Tibial artery (tissue), 4 donors: ENCODE measurements around the gene MSGN1.

Experiments
- DNase-seq, 2 donors: peaks; one replicate each; pipeline ENCODE4 v3.0.0-alpha.2; 2019
- H3K27ac ChIP-seq, 2 donors: fragments of 200-600 bp; sonication (generic) in 1 of 2; 1 replicate in 1 of 2; 2 replicates in 1 of 2; pipeline ENCODE4 v1.5.1; 2018 to 2019; ENCODE audit warnings: mild to moderate bottlenecking in 1 of 2
- H3K27me3 ChIP-seq, 2 donors: fragments of 200-600 bp; sonication (generic) in 1 of 2; one replicate each; pipeline versions ENCODE4 v1.5.1 to v1.6.0; 2016 to 2019
- H3K36me3 ChIP-seq, 3 donors: fragments of 200-600 bp; sonication (generic) in 2 of 3; one replicate each; pipeline ENCODE4 v1.5.1; 2016 to 2019; ENCODE audit warnings: mild to moderate bottlenecking in 2 of 3
- H3K4me1 ChIP-seq, 4 donors: fragments of 200-600 bp; sonication (generic) in 2 of 4; 1 replicate in 3 of 4; 2 replicates in 1 of 4; pipeline ENCODE4 v1.5.1; 2016 to 2019
- H3K4me3 ChIP-seq, 2 donors: fragments of 200-600 bp; sonication (generic) in 1 of 2; 1 replicate in 1 of 2; 2 replicates in 1 of 2; pipeline ENCODE4 v1.5.1; 2018 to 2019; ENCODE audit warnings: mild to moderate bottlenecking in 2 of 2
- H3K9me3 ChIP-seq, 3 donors: fragments of 200-600 bp; sonication (generic) in 1 of 3; one replicate each; pipeline ENCODE4 v1.5.1; 2016 to 2019
- intact Hi-C: fragments of 100-400 bp; cut with DNase I; formaldehyde crosslinking; loops from one replicate; pipeline ENCODE4 v1.15.0; 2023; ENCODE audit warnings: low total_unique reads
- TF ChIP-seq, protein P1 (sequence below), 2 experiments: fragments of 200-600 bp in 1 of 2; fragments of 450-650 bp in 1 of 2; IDR thresholded peaks; one replicate each; pipeline ENCODE4 v1.5.1; 2017 to 2019; ENCODE audit warnings: antibody characterized with exemption in 2 of 2, mild to moderate bottlenecking in 1 of 2, moderate library complexity in 1 of 2

Gene MSGN1, protein sequence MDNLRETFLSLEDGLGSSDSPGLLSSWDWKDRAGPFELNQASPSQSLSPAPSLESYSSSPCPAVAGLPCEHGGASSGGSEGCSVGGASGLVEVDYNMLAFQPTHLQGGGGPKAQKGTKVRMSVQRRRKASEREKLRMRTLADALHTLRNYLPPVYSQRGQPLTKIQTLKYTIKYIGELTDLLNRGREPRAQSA

DNA sequence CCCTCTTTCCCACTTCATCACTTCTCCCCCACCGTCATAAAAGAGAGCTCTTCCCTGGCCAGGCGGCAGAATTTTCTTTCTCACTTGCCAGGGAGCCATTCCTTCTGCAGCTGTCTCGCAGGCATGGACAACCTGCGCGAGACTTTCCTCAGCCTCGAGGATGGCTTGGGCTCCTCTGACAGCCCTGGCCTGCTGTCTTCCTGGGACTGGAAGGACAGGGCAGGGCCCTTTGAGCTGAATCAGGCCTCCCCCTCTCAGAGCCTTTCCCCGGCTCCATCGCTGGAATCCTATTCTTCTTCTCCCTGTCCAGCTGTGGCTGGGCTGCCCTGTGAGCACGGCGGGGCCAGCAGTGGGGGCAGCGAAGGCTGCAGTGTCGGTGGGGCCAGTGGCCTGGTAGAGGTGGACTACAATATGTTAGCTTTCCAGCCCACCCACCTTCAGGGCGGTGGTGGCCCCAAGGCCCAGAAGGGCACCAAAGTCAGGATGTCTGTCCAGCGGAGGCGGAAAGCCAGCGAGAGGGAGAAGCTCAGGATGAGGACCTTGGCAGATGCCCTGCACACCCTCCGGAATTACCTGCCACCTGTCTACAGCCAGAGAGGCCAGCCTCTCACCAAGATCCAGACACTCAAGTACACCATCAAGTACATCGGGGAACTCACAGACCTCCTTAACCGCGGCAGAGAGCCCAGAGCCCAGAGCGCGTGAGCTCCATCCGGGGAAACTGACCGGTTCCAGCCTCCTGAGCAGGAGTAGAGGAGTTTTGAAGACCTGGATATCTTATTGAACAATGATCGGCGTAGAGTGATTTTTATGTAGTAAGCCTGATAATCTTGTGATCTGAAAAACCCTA, at the start of gene MSGN1:
Gene MSGN1 (plus strand): TSS at position 65 of the 850 bp plus-strand sequence. CDS start 59 bp downstream, at position 124.
- Histone ChIP-seq H3K4me1 (peaks cover 0 to 28% (median 12%) of the 10 kb centered on the region in 4 donors), H3K27ac (no peak within 1 kb of the TSS), H3K4me3 (no peak within 1 kb of the TSS), H3K27me3 (no peaks in the 10 kb centered on the region), H3K36me3 (no peaks in the 10 kb centered on the region), H3K9me3 (no peaks in the 10 kb centered on the region)
- intact Hi-C loops, result no loop called here
- no peak for DNase-seq
- TF ChIP-seq, protein P1, sequence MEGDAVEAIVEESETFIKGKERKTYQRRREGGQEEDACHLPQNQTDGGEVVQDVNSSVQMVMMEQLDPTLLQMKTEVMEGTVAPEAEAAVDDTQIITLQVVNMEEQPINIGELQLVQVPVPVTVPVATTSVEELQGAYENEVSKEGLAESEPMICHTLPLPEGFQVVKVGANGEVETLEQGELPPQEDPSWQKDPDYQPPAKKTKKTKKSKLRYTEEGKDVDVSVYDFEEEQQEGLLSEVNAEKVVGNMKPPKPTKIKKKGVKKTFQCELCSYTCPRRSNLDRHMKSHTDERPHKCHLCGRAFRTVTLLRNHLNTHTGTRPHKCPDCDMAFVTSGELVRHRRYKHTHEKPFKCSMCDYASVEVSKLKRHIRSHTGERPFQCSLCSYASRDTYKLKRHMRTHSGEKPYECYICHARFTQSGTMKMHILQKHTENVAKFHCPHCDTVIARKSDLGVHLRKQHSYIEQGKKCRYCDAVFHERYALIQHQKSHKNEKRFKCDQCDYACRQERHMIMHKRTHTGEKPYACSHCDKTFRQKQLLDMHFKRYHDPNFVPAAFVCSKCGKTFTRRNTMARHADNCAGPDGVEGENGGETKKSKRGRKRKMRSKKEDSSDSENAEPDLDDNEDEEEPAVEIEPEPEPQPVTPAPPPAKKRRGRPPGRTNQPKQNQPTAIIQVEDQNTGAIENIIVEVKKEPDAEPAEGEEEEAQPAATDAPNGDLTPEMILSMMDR (IDR thresholded peaks at IDR 0.05), result no peak

DNA sequence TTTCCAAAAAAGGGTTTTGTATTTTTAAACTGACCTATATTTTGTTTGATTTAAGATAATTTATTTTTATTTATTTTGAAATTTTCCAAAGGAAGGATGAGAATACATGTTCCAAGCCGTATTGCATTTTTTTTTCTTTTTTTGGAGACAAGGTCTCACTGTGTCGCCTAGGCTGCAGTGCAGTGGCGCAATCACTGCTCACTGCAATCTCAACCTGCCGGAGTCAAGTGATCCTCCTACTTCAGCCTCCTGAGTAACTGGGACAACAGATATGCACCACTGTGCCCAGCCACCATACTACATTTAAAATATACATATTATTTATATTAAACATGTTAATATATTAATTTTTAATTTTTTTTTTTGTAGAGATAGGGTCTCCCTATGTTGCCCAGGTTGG, 47.4 kb upstream of the MSGN1 start:
- TF ChIP-seq, protein P1 (IDR thresholded peaks at IDR 0.05), result no peak
- no peaks in the 10 kb centered on the region for H3K4me1 ChIP-seq
- H3K36me3 ChIP-seq, result peaks cover 0 to 4% (median 0%) of the 10 kb centered on the region in 3 donors
- no peak overlapping the region for H3K27ac ChIP-seq
- no peak for DNase-seq
- intact Hi-C loops, result no loop called here
- H3K9me3 ChIP-seq, result no peaks in the 10 kb centered on the region
- no peaks in the 10 kb centered on the region for H3K27me3 ChIP-seq
- no peak overlapping the region for H3K4me3 ChIP-seq

DNA sequence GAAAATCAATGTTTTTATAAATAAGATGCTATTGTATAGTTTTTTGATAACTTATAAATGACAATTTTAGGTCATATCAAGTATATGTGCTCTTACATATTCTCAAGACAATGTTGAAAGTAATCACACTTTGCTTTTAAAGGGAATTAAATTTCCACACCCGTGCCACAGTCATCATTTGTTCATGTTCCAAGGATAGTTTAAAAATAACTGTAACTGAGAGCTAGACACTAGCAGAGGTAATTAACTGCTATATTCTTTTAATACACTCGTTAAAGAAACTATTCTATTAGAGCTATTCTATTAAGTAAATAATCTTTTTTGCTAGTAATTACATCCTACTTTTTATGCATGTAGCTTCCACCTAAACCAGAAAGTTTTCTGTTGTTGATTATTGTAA, 44.3 kb upstream of the MSGN1 start:
- intact Hi-C loops, result no loop called here
- no peaks in the 10 kb centered on the region for H3K9me3 ChIP-seq
- no peak overlapping the region for H3K4me3 ChIP-seq
- DNase-seq, result no peak
- no peaks in the 10 kb centered on the region for H3K27me3 ChIP-seq
- H3K36me3 ChIP-seq, result peaks cover 0 to 4% (median 0%) of the 10 kb centered on the region in 3 donors
- no peak overlapping the region for H3K27ac ChIP-seq
- no peaks in the 10 kb centered on the region for H3K4me1 ChIP-seq
- TF ChIP-seq, protein P1 (IDR thresholded peaks at IDR 0.05), result no peak

DNA sequence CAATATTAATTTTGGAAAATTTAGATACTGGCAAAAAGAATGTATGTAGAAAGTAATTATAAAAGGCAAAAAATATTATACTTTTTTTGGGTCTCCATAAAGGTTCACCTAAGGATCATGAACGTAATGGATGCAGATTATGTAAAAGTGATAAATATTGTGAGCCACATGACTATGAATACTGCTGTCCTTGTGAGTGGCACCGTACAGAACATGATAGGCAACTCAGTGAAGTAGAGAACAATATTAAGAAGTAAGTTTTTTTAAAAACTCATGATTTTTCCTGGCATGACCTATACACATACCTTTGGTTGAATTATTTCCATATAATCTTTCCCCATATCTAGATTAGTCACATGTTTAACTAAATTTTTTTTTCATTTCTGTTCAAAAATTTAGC, 43.7 kb upstream of the MSGN1 start:
- Histone ChIP-seq H3K9me3 (no peaks in the 10 kb centered on the region), H3K36me3 (peaks cover 0 to 2% (median 0%) of the 10 kb centered on the region in 3 donors), H3K4me3 (no peak overlapping the region), H3K27ac (no peak overlapping the region), H3K27me3 (no peaks in the 10 kb centered on the region), H3K4me1 (no peaks in the 10 kb centered on the region)
- intact Hi-C loops, result no loop called here
- TF ChIP-seq, protein P1 (IDR thresholded peaks at IDR 0.05), result no peak
- DNase-seq, result no peak

DNA sequence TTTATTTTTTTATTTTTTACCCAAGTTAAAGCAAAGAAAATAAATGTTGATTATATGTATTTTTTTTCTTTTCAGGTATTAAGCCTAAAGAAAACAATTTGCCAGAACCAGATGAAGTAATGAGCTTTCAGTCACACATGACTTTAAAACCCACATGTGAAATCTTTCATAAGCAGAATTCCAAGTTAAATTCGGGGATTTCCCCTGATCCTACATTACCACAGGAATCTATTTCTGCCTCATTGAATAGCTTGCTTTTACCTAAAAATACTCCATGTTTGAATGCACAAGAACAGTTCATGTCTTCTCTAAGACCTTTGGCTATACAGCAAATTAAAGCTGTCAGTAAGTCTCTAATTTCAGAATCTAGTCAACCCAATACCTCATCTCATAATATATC, 35.7 kb upstream of the MSGN1 start:
- H3K36me3 ChIP-seq, result peaks cover 0 to 12% (median 11%) of the 10 kb centered on the region in 3 donors
- H3K4me1 ChIP-seq, result no peaks in the 10 kb centered on the region
- TF ChIP-seq, protein P1 (IDR thresholded peaks at IDR 0.05), result no peak
- H3K27ac ChIP-seq, result no peak overlapping the region
- no peak for DNase-seq
- H3K9me3 ChIP-seq, result no peaks in the 10 kb centered on the region
- no peaks in the 10 kb centered on the region for H3K27me3 ChIP-seq
- intact Hi-C loops, result no loop called here
- H3K4me3 ChIP-seq, result no peak overlapping the region
